HCT116 (cell line): ENCODE results near the gene NIPAL4. TPM values are rescaled to one million over a fixed set of nuclear protein-coding genes. Genes with fewer than 3 reads are reported as not detected.

Experiments
- ATAC-seq: fragments of 200-7000 bp; cut with Tn5 transposase; 2 replicates; pipeline ENCODE4 v1.9.1; 2020; ENCODE audit warnings: mild to moderate bottlenecking, moderate library complexity
- BruUV-seq: library from RNA; stranded (reverse); fragments of 400-500 nt; replicated peaks from 2 replicates; lab custom pipeline; 2021; lab: Mats Ljungman, UMichigan
- CTCF ChIA-PET: fragments of 300-600 bp; sonication (Branson Sonifier 250); formaldehyde crosslinking; loops from one replicate; lab custom pipeline; 2021; ENCODE audit warnings: antibody characterized with exemption; lab: Charles Lee
- POLR2A ChIA-PET: fragments of 300-600, 350-600 bp; sonication (Branson Sonifier 250); formaldehyde crosslinking; loops from one replicate; lab custom pipeline; 2021; ENCODE audit warnings: antibody characterized with exemption; lab: Charles Lee
- RAD21 ChIA-PET, 2 experiments: fragments of 300-600 bp; sonication (Branson Sonifier 250); formaldehyde crosslinking; loops; one replicate each; lab custom pipeline; 2023; ENCODE audit warnings: low total read pairs in 2 of 2; ENCODE audit not compliant: uncharacterized antibody in 2 of 2, unreplicated experiment in 2 of 2, low non-redundant PET in 1 of 2; lab: Charles Lee
- DNase-seq: peaks from one replicate; pipeline ENCODE4 v3.0.0-alpha.2; 2010; ENCODE audit warnings: low read depth, low spot score
- H2AFZ ChIP-seq: fragments of 200-600 bp; shearing (Covaris generic), sonication (generic); 2 replicates; pipeline ENCODE4 v1.6.1; 2017; ENCODE audit warnings: low read depth, mixed run types, mixed read lengths, antibody characterized with exemption, low read length; ENCODE audit not compliant: poor library complexity, severe bottlenecking
- H3K27ac ChIP-seq: 2 replicates; pipeline ENCODE4 v1.5.1; 2012; ENCODE audit warnings: low read depth, low read length
- H3K27me3 ChIP-seq: fragments of 200-600 bp; sonication (generic); 2 replicates; pipeline ENCODE4 v1.6.1; 2016; ENCODE audit warnings: mixed run types, low read length, mixed read lengths; ENCODE audit not compliant: insufficient read depth
- H3K36me3 ChIP-seq, 2 experiments: fragments of 200-500 bp in 1 of 2; fragments of 200-600 bp in 1 of 2; sonication (Bioruptor generic) in 1 of 2; sonication (generic) in 1 of 2; 2 replicates each; pipeline versions ENCODE4 v1.5.1 to v1.6.1; 2014 to 2016; ENCODE audit warnings: low read length in 2 of 2, inconsistent platforms in 1 of 2, mixed read lengths in 1 of 2, mixed run types in 1 of 2; ENCODE audit not compliant: insufficient read depth in 2 of 2, control insufficient read depth in 1 of 2
- H3K4me1 ChIP-seq, 2 experiments: fragments of 200-600 bp in 1 of 2; sonication (generic) in 1 of 2; 2 replicates each; pipeline versions ENCODE4 v1.5.1 to v1.6.1; 2012 to 2017; ENCODE audit warnings: low read length in 2 of 2, inconsistent platforms in 1 of 2, mild to moderate bottlenecking in 1 of 2, mixed read lengths in 1 of 2, mixed run types in 1 of 2, moderate library complexity in 1 of 2; ENCODE audit not compliant: insufficient read depth in 2 of 2, control insufficient read depth in 1 of 2
- H3K4me2 ChIP-seq: fragments of 200-600 bp; sonication (generic); 2 replicates; pipeline ENCODE4 v1.6.1; 2017; ENCODE audit warnings: mixed run types, low read length, mixed read lengths
- H3K4me3 ChIP-seq, 2 experiments: fragments of 200-600 bp in 1 of 2; sonication (generic) in 1 of 2; replicated peaks in 1 of 2; 2 replicates each; pipeline ENCODE4 v1.5.1; 2011 to 2016; ENCODE audit warnings: low read length in 2 of 2, control low read depth in 1 of 2, low read depth in 1 of 2, mild to moderate bottlenecking in 1 of 2, mixed read lengths in 1 of 2, mixed run types in 1 of 2
- H3K79me2 ChIP-seq: fragments of 200-600 bp; sonication (generic); 2 replicates; pipeline ENCODE4 v1.6.1; 2017; ENCODE audit warnings: mild to moderate bottlenecking, mixed run types, low read length, moderate library complexity, mixed read lengths; ENCODE audit not compliant: insufficient read depth
- H3K9ac ChIP-seq: fragments of 200-600 bp; sonication (generic); 2 replicates; pipeline ENCODE4 v1.6.1; 2016; ENCODE audit warnings: low read length, mixed read lengths
- H3K9me2 ChIP-seq: fragments of 200-600 bp; sonication (generic), shearing (Covaris generic); 2 replicates; pipeline ENCODE4 v1.6.1; 2017; ENCODE audit warnings: mixed run types, mild to moderate bottlenecking, moderate library complexity; ENCODE audit not compliant: insufficient read depth
- H3K9me3 ChIP-seq, 2 experiments: fragments of 200-500 bp in 1 of 2; fragments of 200-600 bp in 1 of 2; sonication (Bioruptor generic) in 1 of 2; sonication (generic) in 1 of 2; 2 replicates each; pipeline ENCODE4 v1.6.1; 2014 to 2017; ENCODE audit warnings: low read length in 2 of 2, mixed read lengths in 2 of 2, inconsistent platforms in 1 of 2, low read depth in 1 of 2, mild to moderate bottlenecking in 1 of 2, mixed run types in 1 of 2, moderate library complexity in 1 of 2; ENCODE audit not compliant: control insufficient read depth in 1 of 2, insufficient read depth in 1 of 2
- H4K20me1 ChIP-seq: fragments of 200-600 bp; sonication (generic), shearing (Covaris generic); 2 replicates; pipeline ENCODE4 v1.6.1; 2017; ENCODE audit warnings: mixed run types, mild to moderate bottlenecking, moderate library complexity; ENCODE audit not compliant: insufficient read depth
- CEBPB ChIP-seq: IDR thresholded peaks from 2 replicates; pipeline ENCODE4 v1.6.1; 2012; ENCODE audit warnings: low read depth
- ELF1 ChIP-seq: IDR thresholded peaks from 2 replicates; pipeline ENCODE4 v1.6.1; 2012; ENCODE audit warnings: low read depth, borderline replicate concordance
- EZH2phosphoT487 ChIP-seq: fragments of 200-600 bp; IDR thresholded peaks from 2 replicates; pipeline ENCODE4 v1.6.1; 2018; ENCODE audit warnings: antibody characterized with exemption, borderline replicate concordance
- JUND ChIP-seq: IDR thresholded peaks from 2 replicates; pipeline ENCODE4 v1.6.1; 2012
- POLR2A ChIP-seq: IDR thresholded peaks from 2 replicates; pipeline ENCODE4 v1.7.0; 2011; ENCODE audit warnings: borderline replicate concordance; ENCODE audit not compliant: insufficient read depth, insufficient read length; ENCODE audit errors: extremely low read depth
- RAD21 ChIP-seq: IDR thresholded peaks from 2 replicates; pipeline ENCODE4 v1.6.1; 2012; ENCODE audit warnings: low read depth, mild to moderate bottlenecking
- SIN3A ChIP-seq: IDR thresholded peaks from 2 replicates; pipeline ENCODE4 v1.6.1; 2012; ENCODE audit warnings: low read depth
- SP1 ChIP-seq: IDR thresholded peaks from 2 replicates; pipeline ENCODE4 v1.6.1; 2012; ENCODE audit warnings: low read depth
- YY1 ChIP-seq: IDR thresholded peaks from 2 replicates; pipeline ENCODE4 v1.6.1; 2011; ENCODE audit warnings: low read length, low read depth, moderate library complexity, mild to moderate bottlenecking; ENCODE audit not compliant: insufficient replicate concordance; ENCODE audit errors: extremely low read depth
- ZFX ChIP-seq: fragments of 450-650 bp; IDR thresholded peaks from 2 replicates; pipeline ENCODE4 v1.6.1; 2017
- ZNF274 ChIP-seq: fragments of 200-500 bp; sonication (Bioruptor generic); IDR thresholded peaks from 2 replicates; pipeline ENCODE4 v1.6.1; 2014; ENCODE audit warnings: mild to moderate bottlenecking, low read depth, low read length, inconsistent platforms
- intact Hi-C: fragments of 100-400 bp; cut with micrococcal nuclease; formaldehyde crosslinking; loops from 2 replicates; pipeline ENCODE4 v1.10.0; 2022
- total RNA-seq: library from RNA; stranded (reverse); gene quantifications from one replicate; pipeline ENCODE4 v1.2.1, GENCODE V29; 2021; ENCODE audit not compliant: unreplicated experiment
- TF ChIP-seq, protein P1 (sequence below), 3 experiments: fragments of 200-600 bp in 1 of 3; sonication (generic) in 1 of 3; IDR thresholded peaks in 2 of 3; conservative IDR thresholded peaks in 1 of 3; 2 replicates each; pipeline ENCODE4 v1.5.1; 2012 to 2017; ENCODE audit warnings: low read depth in 2 of 3, low read length in 2 of 3, antibody characterized with exemption in 1 of 3, borderline replicate concordance in 1 of 3, control low read depth in 1 of 3, mild to moderate bottlenecking in 1 of 3, mixed read lengths in 1 of 3, mixed run types in 1 of 3, moderate library complexity in 1 of 3; ENCODE audit not compliant: insufficient read depth in 1 of 3
- TF ChIP-seq, protein P2 (sequence below): IDR thresholded peaks from 2 replicates; pipeline ENCODE4 v1.6.1; 2012
- TF ChIP-seq, protein P3 (sequence below): IDR thresholded peaks from 2 replicates; pipeline ENCODE4 v1.6.1; 2012; ENCODE audit warnings: low read depth
- TF ChIP-seq, protein P4 (sequence below): IDR thresholded peaks from 2 replicates; pipeline ENCODE4 v1.6.1; 2012

Gene NIPAL4
- total RNA-seq, 1 experiment from 2014 or later: 0.12 TPM

DNA sequence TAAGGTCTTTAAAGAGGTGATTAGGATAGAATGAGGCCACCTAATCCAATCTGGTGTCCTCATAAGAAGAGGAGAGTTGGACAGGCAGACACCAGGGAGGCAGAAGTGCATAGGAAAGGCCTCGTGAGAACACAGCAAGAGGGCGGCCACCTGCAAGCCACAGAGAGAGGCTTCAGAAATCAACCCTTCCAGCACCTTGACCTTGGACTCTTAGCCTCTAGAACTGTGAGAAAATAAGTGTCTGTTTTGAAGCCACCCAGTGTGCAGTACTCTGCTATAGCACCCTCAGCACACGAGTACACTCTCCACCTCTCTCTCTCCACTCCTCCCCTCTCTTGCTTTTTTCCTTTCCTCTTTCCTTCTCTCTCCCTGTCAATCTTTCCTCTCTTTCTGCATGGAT is 26.8 kb downstream of the NIPAL4 start:
- ATAC-seq: 0 out of 2 replicates have a peak, but pooled peaks have one; percentile 30
- BruUV-seq: no TSS peak
- POLR2A ChIA-PET: no interaction called here
- Histone ChIP-seq H3K9me3 (no peaks in the 10 kb centered on the region), H2AFZ (no peak overlapping the region), H3K9me2 (no peaks in the 10 kb centered on the region), H3K9ac (no peak overlapping the region), H3K27me3 (no peaks in the 10 kb centered on the region), H3K4me3 (no peak overlapping the region), H3K79me2 (no peaks in the 10 kb centered on the region), H4K20me1 (no peaks in the 10 kb centered on the region), H3K27ac (no peak overlapping the region), H3K36me3 (peaks cover 3 to 29% of the 10 kb centered on the region in 2 experiments; a peak in 3 of 4 replicates), H3K4me2 (no peak overlapping the region), H3K4me1 (no peaks in the 10 kb centered on the region)
- DNase-seq: no peak
- CTCF ChIA-PET: no interaction called here
- intact Hi-C loops: no loop called here
- RAD21 ChIA-PET: no interaction called here
- TF ChIP-seq, protein P1, sequence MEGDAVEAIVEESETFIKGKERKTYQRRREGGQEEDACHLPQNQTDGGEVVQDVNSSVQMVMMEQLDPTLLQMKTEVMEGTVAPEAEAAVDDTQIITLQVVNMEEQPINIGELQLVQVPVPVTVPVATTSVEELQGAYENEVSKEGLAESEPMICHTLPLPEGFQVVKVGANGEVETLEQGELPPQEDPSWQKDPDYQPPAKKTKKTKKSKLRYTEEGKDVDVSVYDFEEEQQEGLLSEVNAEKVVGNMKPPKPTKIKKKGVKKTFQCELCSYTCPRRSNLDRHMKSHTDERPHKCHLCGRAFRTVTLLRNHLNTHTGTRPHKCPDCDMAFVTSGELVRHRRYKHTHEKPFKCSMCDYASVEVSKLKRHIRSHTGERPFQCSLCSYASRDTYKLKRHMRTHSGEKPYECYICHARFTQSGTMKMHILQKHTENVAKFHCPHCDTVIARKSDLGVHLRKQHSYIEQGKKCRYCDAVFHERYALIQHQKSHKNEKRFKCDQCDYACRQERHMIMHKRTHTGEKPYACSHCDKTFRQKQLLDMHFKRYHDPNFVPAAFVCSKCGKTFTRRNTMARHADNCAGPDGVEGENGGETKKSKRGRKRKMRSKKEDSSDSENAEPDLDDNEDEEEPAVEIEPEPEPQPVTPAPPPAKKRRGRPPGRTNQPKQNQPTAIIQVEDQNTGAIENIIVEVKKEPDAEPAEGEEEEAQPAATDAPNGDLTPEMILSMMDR (IDR thresholded peaks at IDR 0.05 in 2 of 3, conservative IDR thresholded peaks at IDR 0.05 in 1 of 3; ENCODE audit: borderline replicate concordance in 1 of 3, insufficient read depth in 1 of 3, low read depth in 2 of 3, low read length in 2 of 3): no peak
- TF ChIP-seq POLR2A: no peak
- TF ChIP-seq ELF1: no peak
- TF ChIP-seq EZH2phosphoT487: no peak
- TF ChIP-seq, protein P2, sequence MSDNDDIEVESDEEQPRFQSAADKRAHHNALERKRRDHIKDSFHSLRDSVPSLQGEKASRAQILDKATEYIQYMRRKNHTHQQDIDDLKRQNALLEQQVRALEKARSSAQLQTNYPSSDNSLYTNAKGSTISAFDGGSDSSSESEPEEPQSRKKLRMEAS: no peak
- TF ChIP-seq, protein P3, sequence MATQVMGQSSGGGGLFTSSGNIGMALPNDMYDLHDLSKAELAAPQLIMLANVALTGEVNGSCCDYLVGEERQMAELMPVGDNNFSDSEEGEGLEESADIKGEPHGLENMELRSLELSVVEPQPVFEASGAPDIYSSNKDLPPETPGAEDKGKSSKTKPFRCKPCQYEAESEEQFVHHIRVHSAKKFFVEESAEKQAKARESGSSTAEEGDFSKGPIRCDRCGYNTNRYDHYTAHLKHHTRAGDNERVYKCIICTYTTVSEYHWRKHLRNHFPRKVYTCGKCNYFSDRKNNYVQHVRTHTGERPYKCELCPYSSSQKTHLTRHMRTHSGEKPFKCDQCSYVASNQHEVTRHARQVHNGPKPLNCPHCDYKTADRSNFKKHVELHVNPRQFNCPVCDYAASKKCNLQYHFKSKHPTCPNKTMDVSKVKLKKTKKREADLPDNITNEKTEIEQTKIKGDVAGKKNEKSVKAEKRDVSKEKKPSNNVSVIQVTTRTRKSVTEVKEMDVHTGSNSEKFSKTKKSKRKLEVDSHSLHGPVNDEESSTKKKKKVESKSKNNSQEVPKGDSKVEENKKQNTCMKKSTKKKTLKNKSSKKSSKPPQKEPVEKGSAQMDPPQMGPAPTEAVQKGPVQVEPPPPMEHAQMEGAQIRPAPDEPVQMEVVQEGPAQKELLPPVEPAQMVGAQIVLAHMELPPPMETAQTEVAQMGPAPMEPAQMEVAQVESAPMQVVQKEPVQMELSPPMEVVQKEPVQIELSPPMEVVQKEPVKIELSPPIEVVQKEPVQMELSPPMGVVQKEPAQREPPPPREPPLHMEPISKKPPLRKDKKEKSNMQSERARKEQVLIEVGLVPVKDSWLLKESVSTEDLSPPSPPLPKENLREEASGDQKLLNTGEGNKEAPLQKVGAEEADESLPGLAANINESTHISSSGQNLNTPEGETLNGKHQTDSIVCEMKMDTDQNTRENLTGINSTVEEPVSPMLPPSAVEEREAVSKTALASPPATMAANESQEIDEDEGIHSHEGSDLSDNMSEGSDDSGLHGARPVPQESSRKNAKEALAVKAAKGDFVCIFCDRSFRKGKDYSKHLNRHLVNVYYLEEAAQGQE: no peak
- no peak for TF ChIP-seq RAD21
- TF ChIP-seq SP1: no peak
- TF ChIP-seq CEBPB: no peak
- TF ChIP-seq, protein P4, sequence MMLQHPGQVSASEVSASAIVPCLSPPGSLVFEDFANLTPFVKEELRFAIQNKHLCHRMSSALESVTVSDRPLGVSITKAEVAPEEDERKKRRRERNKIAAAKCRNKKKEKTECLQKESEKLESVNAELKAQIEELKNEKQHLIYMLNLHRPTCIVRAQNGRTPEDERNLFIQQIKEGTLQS: no peak
- TF ChIP-seq ZFX: no peak
- TF ChIP-seq SIN3A: no peak
- no peak for TF ChIP-seq YY1
- no peak for TF ChIP-seq JUND
- no peak for TF ChIP-seq ZNF274
